HT1080 (cell line): ENCODE measurements around the gene C6orf89. TPM values are rescaled to one million over a fixed set of nuclear protein-coding genes. Genes with fewer than 3 reads are reported as not detected.

Experiments
- DNase-seq: peaks from one replicate; pipeline ENCODE4 v3.0.0-alpha.2; 2015; ENCODE audit warnings: low read depth
- polyA plus RNA-seq, 2 experiments: library from polyadenylated mRNA; depleted of rRNA; stranded (reverse); fragments of >200 nt; gene quantifications; 2 replicates each; pipeline ENCODE4 v1.2.3, GENCODE V29; 2015
- total RNA-seq: library from RNA; depleted of rRNA; stranded (reverse); fragments of >200 nt; shearing (Covaris generic); gene quantifications from 2 replicates; pipeline ENCODE4 v1.2.3, GENCODE V29; 2014; rRNA removed

C6orf89 gene, protein sequence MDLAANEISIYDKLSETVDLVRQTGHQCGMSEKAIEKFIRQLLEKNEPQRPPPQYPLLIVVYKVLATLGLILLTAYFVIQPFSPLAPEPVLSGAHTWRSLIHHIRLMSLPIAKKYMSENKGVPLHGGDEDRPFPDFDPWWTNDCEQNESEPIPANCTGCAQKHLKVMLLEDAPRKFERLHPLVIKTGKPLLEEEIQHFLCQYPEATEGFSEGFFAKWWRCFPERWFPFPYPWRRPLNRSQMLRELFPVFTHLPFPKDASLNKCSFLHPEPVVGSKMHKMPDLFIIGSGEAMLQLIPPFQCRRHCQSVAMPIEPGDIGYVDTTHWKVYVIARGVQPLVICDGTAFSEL
- total RNA-seq = 49.3 and 59.0 TPM in 2 replicates
- 38.0 and 40.9 TPM in 2 replicates for polyA plus RNA-seq (2015; cell fraction: cytosol; rRNA removed)
- polyA plus RNA-seq (2015; cell fraction: nucleus; rRNA removed) = 39.7 and 46.4 TPM in 2 replicates

DNA sequence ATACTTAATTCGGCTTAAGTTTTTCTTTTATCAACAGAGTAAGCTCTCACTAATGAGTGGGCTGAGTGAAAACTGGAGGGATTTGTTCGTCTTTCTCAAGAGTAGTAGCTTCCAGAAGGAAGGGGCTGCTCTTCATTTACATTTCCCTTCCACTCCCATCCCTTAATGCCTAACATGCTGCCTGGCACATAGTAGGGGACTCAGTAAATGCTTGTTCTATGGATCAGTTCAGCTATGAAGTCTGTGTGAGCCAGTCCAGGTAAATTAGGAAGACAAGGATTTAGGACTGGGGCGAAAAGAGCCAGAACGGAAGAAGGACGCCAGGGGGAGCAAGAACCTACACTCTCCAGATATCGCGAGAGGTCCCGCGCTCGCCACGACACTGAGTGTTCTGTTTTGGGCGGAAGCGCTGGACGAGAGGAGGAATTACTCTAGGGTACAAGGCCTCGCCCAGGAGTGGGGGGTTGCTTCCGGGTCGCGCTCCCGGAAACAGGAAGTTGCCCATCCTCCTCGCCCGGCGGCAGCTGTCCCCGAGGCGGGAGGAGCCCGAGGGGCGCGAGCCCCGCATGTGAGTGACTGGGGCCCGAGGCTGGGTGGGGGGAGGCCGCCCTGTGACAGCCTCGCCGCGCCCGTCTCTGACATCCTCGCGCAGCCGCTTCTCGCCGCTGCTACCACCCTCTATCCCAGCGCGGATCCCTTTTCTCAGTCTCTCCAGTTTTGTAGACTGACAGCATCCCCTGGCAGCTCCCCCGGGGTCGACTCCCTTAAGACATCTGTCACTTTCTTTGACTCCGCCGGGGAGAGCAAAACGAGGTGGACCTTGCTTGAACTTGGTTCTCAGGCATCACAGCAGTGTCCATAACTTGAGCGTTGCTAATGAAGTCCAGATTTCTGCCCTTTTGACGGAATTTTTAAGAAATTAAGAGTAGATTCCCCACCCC is at the start of gene C6orf89:
Gene C6orf89 (plus strand): TSS at position 492 of the 941 bp plus-strand sequence. CDS start 13,493 bp downstream, outside the sequence.
- DNase-seq = peak; percentile 96

DNA sequence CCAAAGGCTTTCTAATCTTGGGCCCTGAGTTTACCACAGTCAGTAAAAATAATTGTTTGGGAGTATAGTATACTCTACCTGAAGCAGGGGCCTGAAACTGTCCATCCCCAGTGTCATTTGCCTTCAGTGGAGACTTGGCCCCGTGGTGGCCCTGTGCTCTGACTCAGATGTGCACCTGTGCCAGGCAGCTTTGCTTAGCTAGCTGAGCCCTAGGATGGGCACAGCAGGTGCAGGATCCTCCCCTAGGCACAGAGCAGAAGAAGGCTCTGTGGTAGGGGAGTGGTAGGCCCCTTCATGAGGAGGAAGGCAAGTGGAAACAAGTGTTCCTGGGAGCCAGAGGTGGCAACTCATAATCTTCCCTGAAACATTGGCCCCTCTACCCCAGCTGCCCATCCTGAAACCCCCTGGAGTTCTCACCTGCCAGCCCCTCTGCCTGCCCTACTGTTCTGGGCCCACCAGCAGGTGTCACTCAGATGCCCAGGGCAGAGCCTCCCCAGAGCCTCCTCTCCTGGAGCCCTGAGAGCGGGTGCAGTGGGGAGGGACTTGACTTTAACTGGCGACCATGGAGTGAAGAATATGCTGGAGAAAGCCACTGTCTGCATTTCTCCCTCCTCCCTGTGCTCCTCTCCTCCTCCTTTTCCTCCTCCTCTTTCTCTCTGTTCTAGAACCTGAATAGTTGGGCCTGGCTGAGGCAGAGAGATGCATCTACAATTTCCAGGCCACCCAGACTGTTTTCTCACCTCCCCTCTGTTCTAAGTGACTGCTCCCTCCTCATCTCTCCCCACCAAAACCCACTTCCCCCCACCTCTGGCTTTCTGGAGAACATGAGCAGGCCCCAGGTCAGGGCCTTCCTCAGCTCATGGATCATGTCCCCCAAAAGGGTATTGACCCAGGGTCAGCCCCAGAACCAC is 49.4 kb upstream of the C6orf89 start:
- DNase-seq = no peak

DNA sequence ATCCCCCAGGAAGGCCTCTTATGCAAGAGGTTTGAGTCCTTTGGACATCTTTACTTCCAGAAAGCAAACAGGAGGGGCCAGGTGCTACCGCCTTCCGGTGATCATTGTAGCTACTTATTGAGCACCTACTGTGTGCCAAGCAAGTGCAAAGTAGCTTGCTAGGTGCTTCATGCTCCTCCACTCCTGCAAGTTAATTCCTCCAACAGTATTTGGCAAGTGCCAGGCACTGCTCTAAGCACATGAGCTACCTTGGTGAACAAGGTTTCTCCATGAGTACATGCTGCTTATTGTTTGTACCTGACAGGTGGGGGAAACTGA is 48.8 kb upstream of the C6orf89 start:
- DNase-seq = no peak

DNA sequence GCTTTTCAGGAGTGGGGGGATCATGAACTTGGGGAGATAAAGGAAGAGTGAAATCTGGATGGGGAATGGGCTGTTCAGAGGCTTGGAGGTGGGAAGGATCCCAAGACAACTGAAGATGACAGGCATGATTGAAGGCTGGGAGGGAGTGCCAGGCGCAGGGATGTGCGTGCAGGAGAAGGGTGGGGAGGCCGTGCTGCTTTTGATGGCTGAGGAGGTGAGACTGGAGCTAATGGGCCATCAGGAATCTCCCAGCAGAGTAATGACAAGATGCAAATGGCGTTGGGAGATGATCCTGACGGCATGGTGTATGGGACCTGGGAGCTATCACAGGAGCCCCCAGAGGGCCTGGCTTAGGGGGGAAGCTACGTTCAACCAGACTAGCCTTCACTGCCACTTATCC is 48.1 kb upstream of the C6orf89 start:
- DNase-seq = no peak

DNA sequence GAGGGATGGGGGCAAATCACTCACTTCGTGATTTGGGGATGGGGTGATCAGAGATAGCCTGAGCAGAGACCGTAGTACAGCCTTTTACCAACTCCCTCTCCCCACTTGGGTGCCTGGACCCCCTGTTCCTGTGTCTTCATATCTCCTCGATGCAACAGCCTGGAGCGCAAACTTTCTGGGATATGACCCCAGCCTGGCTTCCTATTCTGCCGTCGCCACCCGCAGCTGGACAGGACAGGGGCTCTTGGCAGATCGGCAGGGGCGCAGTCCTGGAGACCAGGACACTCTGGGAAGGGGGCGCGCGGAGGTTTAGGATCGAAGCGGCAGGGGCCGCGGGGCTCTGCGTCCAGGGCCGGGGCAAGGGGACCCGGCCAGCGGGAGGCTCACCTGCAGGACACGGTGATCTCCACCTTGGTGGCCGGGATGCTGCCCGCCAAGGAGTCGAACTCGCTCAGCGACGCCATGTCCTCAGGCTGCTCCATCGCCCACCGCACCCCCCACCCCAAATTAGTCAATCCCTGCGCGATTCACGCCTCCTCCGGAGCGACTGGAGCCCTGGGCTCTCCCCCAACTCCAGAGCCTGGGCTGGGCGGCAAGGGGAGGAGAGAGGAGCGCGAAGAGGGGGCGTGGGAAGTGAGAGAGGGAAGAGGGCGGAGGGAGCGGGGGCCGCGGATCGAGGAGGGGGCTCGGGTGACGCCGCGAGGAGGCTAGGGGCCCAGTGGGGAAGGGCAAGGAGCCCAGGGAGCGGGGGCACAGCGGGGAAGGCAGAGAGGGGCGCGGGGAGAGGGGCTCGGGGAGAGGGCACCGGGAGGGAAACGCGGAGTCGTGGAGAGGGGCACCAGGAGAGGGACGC is 46.6 kb upstream of the C6orf89 start, which contains the start of gene CPNE5:
Gene CPNE5 (minus strand): TSS at position 549 of the 853 bp plus-strand sequence. CDS start 67 bp downstream, at position 482.
- no peak for DNase-seq

DNA sequence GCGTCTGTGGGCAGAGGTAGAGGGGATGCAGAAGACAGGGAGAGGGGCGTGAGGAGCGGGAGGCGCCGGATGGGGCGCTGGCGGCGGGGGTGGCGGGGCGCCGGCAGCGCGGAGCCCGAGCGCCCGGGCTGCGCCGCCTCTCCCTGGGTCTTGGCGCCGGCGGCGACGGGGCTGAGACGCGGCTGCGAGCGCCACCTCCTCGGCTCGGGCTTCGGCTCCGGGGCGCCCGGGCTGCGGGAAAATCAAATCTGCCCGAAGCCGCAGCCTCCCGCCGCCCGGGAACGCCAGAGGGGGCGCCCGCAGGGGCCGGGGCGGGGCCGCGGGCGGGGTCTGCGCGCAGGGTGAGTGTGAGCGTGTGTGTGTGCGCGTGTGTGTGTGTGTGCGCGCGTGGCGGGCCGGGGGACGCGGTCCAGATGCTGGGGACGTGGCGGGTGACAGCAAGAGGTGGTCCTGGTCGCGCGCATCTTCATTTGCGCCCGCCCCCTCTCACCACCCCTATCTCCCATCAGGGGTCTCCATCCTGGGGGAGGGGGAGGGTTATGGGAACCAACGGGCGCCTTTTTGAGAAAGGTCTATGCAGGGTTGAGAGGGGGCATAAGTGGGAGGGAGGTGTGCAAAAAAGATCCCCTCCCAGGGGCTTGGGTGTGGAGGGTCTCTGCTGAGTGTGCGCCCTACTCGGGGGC is 45.9 kb upstream of the C6orf89 start:
- DNase-seq = no peak

DNA sequence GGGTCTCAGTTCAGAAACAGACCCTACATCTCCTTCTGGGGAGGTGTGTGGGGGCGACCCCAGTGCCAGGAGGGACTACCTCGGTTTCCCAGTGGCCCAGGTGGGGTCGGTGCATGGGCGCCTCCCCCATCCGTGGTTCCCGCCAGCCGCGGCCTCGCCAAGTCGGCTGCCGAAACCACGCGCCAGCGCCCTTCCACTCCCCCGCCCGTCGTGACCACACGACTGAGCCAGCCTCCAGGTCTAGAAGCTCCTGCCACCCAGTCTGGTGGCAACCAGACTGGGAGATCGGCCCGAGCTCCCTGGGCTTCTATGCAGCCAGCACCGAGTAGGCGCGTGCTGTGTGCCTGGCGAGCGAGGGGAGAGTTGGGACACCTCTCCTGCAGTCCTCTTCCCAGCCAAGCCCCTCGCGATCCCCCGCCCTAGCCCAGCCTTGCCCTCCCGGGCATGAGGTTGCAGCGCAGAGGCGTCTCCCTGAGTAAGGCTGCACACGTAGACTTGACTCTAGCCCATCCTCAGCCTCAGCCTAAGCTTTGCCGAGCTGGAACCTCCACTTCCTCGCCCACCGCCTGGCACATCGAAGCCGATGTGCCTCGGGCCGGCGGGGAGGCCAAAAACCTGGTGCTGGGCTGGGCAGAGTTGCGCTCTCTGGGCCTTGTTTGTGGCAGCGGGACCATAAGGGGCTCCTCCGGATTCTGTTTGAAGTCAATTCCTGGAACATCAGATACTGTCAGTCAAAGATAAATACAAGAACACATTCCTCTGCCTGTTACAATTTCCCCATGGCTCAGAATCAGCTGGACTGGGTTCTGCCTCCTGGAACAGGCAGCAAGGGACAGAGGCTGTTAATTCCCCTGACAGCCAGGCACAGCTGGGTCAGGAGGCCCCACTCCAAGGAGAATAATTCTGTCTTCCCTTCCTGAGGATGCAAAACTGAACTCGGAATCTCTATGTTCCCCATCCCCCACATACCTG is 45.0 kb upstream of the C6orf89 start:
- no peak for DNase-seq

DNA sequence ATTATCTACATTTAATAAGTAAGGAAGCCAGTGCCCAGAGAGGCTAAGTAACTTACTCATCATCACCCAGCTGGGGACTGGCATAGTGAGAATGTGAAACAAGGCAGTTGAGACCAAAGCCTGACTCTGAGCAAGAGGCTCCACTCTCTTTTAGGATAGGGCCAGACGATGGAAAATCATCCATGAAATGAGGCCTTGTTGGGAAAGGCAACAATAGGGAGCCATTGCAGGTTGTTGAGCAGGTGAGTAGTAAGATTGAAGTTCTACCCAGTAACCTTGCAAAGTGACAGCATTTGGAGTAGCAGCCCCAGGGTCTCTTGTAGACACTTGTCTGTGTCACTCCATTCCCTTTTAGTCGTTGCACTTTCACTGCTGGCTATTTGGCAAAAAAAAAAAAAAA is 44.0 kb upstream of the C6orf89 start:
- no peak for DNase-seq

DNA sequence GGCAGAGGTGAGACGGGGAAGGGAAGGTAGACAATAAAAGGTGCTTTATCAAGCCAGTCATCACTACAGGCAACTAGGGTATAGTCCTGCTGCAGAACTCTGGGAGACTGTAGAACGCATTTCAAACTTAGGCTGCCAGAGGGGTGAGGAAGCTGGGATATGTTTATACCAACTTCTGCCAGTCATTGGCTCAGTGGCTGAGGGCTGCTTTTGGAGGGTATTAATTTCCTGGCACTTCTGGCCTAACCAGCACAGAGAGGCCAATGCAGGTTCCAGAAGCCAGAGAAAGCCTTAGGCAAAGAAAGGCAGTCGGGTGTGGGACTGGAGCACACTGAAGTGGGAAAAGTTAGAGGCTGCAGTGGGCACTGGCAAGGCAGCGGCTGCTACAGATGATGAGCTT is 42.6 kb upstream of the C6orf89 start:
- DNase-seq = no peak

DNA sequence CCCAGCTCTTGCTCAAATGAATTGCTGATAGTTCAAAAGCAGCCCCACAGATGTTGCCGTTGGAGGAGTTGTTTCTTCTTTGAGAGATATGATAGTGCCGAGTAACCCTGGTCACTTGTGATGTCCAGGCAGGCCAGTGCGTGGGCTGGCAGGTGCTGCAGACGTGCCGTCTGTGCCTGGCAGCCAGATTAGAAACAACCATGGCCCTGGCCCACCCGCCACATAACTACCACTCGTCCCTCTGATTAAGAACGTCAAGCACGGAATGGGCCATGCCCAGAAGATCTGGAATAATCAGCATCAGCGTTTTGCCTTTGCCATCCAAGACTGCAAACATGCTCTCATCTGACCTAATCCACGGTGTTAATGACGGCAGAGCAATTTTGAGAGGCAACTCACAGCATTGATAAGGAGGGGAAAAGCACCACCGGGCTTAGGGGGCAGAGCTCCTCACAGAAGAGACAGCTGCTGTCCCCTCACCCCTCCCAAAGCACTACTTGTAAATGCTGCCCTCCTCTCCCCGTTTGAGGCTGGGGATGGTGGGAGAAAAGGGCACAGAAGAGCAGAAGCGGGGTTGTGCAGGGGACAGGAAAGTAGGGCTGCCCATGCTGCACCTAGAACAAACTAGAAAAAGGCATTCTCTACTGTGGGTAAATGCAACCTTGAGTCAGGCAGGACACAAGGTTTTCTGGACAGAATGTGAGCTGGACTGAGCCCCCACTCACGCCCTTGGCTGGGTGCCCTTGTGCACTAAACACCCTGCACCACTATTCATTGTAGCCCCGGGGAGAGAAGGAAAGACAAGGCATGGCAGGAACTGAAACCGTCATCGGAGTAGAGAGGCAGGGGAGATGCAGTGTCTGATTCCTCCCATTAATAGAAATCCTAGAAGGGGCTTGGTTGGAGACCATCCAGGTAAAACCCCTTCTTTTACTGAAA is 41.3 kb upstream of the C6orf89 start:
- no peak for DNase-seq

DNA sequence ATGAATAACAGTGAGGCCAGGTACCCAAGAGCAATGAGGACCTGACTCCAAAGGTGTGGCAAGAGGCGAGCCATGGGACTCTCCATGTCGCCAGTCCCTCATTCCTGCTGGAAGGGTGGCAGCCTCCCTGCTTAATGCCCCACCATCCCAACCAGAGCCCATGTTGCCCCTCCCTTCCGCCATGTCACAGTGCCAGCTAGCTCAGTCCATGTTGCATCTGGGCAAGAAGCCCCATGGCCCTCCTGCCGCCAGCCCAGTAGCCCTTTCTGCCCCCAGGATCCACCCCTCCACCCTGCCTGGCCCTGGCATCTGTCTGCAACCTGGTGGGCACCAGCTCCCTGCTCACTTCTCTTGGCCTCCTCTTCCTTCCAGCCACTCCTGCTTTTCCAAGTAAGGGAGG is 40.5 kb upstream of the C6orf89 start:
- no peak for DNase-seq

DNA sequence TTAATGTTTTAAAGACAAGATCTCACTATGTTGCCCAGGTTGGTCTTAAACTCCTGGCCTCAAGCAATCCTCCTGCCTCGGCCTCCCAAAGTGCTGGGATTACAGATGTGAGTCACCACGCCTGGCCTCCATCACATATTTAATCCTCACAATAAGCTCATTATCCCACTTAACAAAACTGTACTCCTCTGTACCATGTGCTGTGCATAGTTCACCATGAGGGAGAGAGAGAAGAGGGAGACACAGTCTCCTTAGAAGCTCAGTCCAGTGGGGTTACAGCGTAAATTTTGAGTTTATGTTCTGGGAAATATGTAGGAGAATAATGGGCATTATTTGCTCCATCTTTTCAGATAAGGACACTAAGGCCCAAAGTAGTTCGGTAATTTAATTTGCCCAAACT is 38.6 kb upstream of the C6orf89 start:
- DNase-seq = no peak

DNA sequence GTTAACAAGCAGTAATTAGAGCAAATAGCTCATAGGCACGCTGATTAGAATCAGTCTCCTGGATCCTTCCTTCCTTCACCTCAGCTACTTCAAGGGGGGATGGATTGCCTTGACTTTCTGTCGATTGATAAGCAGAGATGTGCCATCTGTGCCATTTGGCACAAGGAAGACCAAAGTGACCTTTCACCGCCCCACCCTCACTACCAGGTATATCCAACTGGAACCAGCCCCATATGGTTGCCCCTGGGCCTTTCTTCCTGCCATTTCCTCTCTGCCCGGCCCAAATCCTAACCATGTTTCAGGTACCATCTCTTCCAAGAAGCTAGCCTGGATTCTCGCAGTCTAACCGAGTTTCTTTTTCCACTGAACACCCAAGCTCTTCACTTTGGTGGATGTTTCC is 37.8 kb upstream of the C6orf89 start:
- no peak for DNase-seq

DNA sequence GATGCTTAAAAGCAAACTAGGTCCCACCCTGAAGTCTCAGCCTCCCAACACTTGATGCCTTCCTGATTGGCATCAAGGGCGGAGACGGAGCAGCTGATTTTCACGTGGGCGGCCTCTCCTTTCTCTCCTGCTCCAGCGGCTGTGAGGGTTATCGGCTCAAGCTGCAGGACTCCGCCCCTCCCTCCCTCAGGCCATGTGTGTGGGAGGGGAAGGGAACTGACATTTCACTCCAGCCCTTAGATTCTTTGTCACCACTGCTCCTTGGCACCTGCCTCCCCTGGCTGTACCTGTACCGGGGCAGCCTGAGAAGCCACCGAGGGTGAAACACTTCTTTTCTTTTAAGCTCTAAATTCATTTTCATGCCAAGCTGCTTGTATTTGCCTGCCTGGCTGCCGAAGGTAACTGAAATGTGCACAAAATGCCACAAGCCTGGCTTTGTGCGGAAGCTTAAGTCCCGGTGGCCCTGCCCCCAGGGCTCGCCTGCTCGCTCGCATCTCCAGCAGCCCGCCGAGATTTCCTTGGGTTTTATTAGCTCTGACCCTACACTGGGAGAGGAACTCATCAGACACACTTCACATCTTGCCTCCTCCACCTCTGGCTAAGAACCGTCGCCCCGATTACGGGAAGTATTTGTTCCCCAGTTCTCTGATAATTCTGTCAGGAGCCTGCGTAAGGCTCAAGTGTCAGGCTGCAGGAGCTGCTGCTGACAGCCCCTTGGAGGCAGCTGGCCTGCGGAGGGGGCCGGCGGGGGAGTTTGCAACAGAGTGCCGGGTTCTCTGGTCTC is 36.9 kb upstream of the C6orf89 start:
- no peak for DNase-seq

DNA sequence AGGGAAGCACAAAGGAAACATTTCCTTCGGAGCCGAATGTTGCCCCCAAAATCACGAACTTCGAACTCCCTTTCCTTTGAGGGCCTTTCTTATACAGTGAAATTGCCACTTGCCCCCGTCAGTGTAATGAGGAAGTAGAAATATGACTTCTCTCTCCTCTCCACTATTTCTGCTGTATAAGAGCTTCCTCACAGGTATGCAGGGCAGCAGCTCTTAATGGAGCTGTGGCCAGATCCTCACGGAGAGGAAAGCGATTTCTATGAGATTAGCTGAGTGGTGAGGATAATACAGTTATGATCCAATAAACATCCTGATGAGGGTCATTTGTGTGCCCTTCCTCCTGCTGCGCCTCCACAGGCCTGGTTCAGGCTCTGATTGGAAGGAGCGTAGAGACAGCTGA is 35.7 kb upstream of the C6orf89 start:
- DNase-seq = no peak

DNA sequence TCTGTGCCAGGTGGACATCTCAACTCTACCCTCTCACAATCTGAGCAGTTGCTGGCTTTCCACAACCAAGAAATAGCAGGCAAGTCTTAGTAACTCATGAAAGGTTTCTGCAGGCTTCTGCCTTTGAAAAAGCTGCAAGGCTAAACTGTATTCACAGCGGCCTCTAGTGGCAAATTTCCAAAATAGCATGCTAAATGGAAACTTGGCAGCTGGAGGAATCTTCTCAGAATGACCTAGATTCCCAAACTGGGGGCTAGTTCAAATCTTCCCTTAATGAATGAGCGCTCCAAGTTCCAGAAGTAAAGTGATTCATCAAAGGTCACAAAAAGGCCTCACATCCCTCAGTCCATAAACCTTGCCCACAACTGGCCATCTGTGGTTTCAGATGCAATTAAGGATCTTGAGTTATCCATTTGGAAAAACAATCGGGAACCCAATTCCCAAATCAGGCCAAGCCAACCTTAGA is 34.6 kb upstream of the C6orf89 start:
- peak; percentile 62 for DNase-seq
